Muscle of leg (tissue), 11 donors: ENCODE results near the gene CUL7. TPM values are rescaled to one million over a fixed set of nuclear protein-coding genes. Genes with fewer than 3 reads are reported as not detected.
"Not testable (repeated sequence)": the region's sequence is repeated elsewhere in the genome, so short reads cannot be mapped to it uniquely, and the experiment has no call there.

Experiments
- DNase-seq: peaks from one replicate; pipeline ENCODE4 v3.0.0; 2013
- H3K27ac ChIP-seq: one replicate; pipeline ENCODE4 v1.5.1; 2013; ENCODE audit warnings: mild to moderate bottlenecking, low read length, control low read depth
- H3K27me3 ChIP-seq: one replicate; pipeline ENCODE4 v1.6.1; 2013; ENCODE audit warnings: low read length; ENCODE audit not compliant: control insufficient read depth, insufficient read depth
- H3K36me3 ChIP-seq: one replicate; pipeline ENCODE4 v1.6.1; 2013; ENCODE audit warnings: low read length; ENCODE audit not compliant: control insufficient read depth, insufficient read depth
- H3K4me1 ChIP-seq: one replicate; pipeline ENCODE4 v1.6.1; 2013; ENCODE audit warnings: low read length; ENCODE audit not compliant: control insufficient read depth, insufficient read depth
- H3K4me3 ChIP-seq: one replicate; pipeline ENCODE4 v1.5.1; 2013; ENCODE audit warnings: low read length, control low read depth
- H3K9me3 ChIP-seq: replicated peaks from 2 replicates; pipeline ENCODE4 v1.6.1; 2013; ENCODE audit warnings: low read depth, low read length; ENCODE audit not compliant: control insufficient read depth
- WGBS: methylation state at CpG from one replicate; pipeline ENCODE4 v1.1.5; 2013; ENCODE audit warnings: missing lambda C conversion rate; ENCODE audit not compliant: insufficient coverage; 5-methylcytosine and 5-hydroxymethylcytosine counted together
- polyA plus RNA-seq, 8 donors: library from polyadenylated mRNA; unstranded; fragments of 120-200 nt; gene quantifications; one replicate each; pipeline versions ENCODE4 v1.2.1 to v1.2.3, GENCODE V29; 2013; ENCODE audit warnings: inconsistent platforms in 1 of 8, low replicate concordance in 1 of 8; ENCODE audit not compliant: insufficient read length in 8 of 8, insufficient read depth in 1 of 8
- total RNA-seq: library from RNA; stranded (reverse); fragments of 120-200 nt; gene quantifications from one replicate; pipeline ENCODE4 v1.2.4, GENCODE V29; 2013

CUL7 gene
- total and polyA plus RNA-seq, 9 donors = 35.7 to 49.2 (median 41.4) TPM

DNA sequence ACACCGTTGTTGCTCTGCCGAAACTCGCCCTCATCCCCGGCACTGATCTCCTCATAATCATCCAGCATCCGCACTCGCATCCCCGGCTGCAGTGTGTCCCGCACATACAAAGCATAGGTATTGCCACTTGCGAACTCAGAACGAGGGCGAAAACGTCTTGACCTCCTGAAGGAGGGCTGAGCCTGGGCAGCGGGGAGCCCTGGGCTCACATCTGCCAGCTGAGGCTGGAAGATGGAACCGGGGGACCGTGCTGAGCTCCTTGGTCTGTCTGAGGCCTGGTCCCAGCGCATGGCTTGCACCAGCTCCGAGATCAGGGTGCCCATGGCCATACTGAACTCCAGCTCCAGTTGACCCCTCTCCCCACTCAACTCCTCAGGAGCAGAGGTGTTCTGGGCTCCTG is 2.7 kb downstream of the CUL7 start:
- Histone ChIP-seq H3K4me1 (peaks cover 33% of the 10 kb centered on the region), H3K27me3 (no peaks in the 10 kb centered on the region), H3K27ac (no peak overlapping the region), H3K9me3 (no peaks in the 10 kb centered on the region), H3K4me3 (no peak overlapping the region), H3K36me3 (peaks cover 80% of the 10 kb centered on the region)
- DNase-seq = no peak
- WGBS = 96% methylated on average over 16 of the region's 17 CpGs

- Histone ChIP-seq H3K27ac (no peak overlapping the region), H3K27me3 (no peaks in the 10 kb centered on the region), H3K4me3 (no peak overlapping the region), H3K9me3 (no peaks in the 10 kb centered on the region), H3K36me3 (peaks cover 88% of the 10 kb centered on the region), H3K4me1 (peaks cover 25% of the 10 kb centered on the region)
- WGBS = 80% methylated on average over 3 of the region's 7 CpGs
- DNase-seq = no peak
These were observed 5.7 kb downstream of the CUL7 start for GRCh38 chr6:43047998-43048397.

- no peaks in the 10 kb centered on the region for H3K27me3 ChIP-seq
- H3K36me3 ChIP-seq = peaks cover 89% of the 10 kb centered on the region
- H3K4me1 ChIP-seq = peaks cover under 1% of the 10 kb centered on the region
- H3K27ac ChIP-seq = no peak overlapping the region
- 92% methylated on average over 10 of the region's 11 CpGs for WGBS
- no peak for DNase-seq
- no peak overlapping the region for H3K4me3 ChIP-seq
- no peaks in the 10 kb centered on the region for H3K9me3 ChIP-seq
These were observed 8.2 kb downstream of the CUL7 start for GRCh38 chr6:43045371-43045930.

DNA sequence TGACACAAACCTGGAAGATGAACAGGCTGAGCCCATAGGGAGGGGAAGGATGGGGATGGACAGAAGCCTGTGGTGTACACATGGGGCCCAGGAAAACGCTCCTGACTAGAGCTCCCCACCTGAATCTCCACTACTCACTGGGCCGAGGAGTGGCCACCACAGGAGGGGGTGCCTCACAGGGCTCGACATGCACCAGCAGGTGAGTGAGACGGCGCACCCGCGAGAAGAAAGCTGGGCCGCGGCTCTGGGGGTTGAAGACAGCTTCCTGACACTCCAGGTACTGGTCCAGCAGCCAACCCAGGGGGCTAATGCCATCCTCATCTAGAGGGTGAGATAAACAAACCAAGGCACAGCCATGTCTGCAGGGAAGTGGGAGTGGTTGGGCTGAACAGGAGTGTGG is 10.3 kb downstream of the CUL7 start:
- no peak for DNase-seq
- H3K36me3 ChIP-seq = peaks cover 89% of the 10 kb centered on the region
- H3K9me3 ChIP-seq = no peaks in the 10 kb centered on the region
- no peaks in the 10 kb centered on the region for H3K4me1 ChIP-seq
- no peak overlapping the region for H3K4me3 ChIP-seq
- no peaks in the 10 kb centered on the region for H3K27me3 ChIP-seq
- no peak overlapping the region for H3K27ac ChIP-seq
- 92% methylated on average over 7 of the region's 9 CpGs for WGBS

GRCh38 chr6:43041475-43041874 is 12.2 kb downstream of the CUL7 start:
- H3K36me3 ChIP-seq = peaks cover 88% of the 10 kb centered on the region
- WGBS = 95% methylated on average over 4 of the region's 8 CpGs
- not testable (repeated sequence) for DNase-seq, H3K27ac ChIP-seq, H3K27me3 ChIP-seq, H3K9me3 ChIP-seq, H3K4me3 ChIP-seq, H3K4me1 ChIP-seq

GRCh38 chr6:43040542-43041257 is 13.0 kb downstream of the CUL7 start:
- no peak for DNase-seq
- 86% methylated on average over 16 of the region's 18 CpGs for WGBS
- Histone ChIP-seq H3K36me3 (peaks cover 85% of the 10 kb centered on the region), H3K9me3 (no peaks in the 10 kb centered on the region), H3K27me3 (no peaks in the 10 kb centered on the region), H3K4me1 (peaks cover 3% of the 10 kb centered on the region), H3K4me3 (no peak overlapping the region), H3K27ac (no peak overlapping the region)

GRCh38 chr6:43038727-43039126 is 14.9 kb downstream of the CUL7 start:
- H3K9me3 ChIP-seq = no peaks in the 10 kb centered on the region
- no peaks in the 10 kb centered on the region for H3K27me3 ChIP-seq
- WGBS = 83% methylated on average over 9 of the region's 9 CpGs
- H3K36me3 ChIP-seq = peaks cover 84% of the 10 kb centered on the region
- H3K4me1 ChIP-seq = peaks cover 3% of the 10 kb centered on the region
- no peak for DNase-seq
- no peak overlapping the region for H3K4me3 ChIP-seq
- no peak overlapping the region for H3K27ac ChIP-seq

DNA sequence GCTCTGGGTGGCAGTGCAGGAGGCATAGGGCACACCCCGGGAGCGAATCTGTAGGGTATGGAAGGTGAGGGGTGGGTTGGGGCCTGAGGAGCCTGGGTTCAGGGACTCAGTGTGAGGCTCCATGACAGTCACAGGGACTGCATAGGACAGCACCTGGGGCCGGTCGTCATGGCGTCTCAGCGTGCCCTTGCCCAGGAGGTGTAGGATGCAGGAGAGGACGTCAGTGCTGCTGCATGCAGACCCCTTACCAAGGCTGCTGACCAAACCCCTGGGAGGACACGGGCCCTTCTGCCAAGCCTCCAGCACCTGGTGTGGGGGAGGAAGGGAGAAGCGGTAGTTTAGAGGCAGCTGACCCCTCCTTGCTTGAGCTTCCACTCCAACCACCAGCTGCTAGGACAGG is 15.9 kb downstream of the CUL7 start:
- Histone ChIP-seq H3K36me3 (peaks cover 82% of the 10 kb centered on the region), H3K27ac (no peak overlapping the region), H3K9me3 (no peaks in the 10 kb centered on the region), H3K4me3 (no peak overlapping the region), H3K27me3 (no peaks in the 10 kb centered on the region), H3K4me1 (peaks cover 3% of the 10 kb centered on the region)
- WGBS = 87% methylated on average over 7 of the region's 9 CpGs
- DNase-seq = no peak

GRCh38 chr6:43037197-43037596 is 16.5 kb downstream of the CUL7 start:
- no peaks in the 10 kb centered on the region for H3K9me3 ChIP-seq
- no peaks in the 10 kb centered on the region for H3K27me3 ChIP-seq
- no peak overlapping the region for H3K4me3 ChIP-seq
- no peak for DNase-seq
- no peak overlapping the region for H3K27ac ChIP-seq
- H3K4me1 ChIP-seq = peaks cover 3% of the 10 kb centered on the region
- H3K36me3 ChIP-seq = peaks cover 82% of the 10 kb centered on the region
- WGBS = 87% methylated on average over 5 of the region's 5 CpGs

GRCh38 chr6:43036712-43037111 is 16.9 kb downstream of the CUL7 start:
- Histone ChIP-seq H3K36me3 (peaks cover 84% of the 10 kb centered on the region), H3K4me3 (no peak overlapping the region), H3K27me3 (no peaks in the 10 kb centered on the region), H3K27ac (no peak overlapping the region), H3K9me3 (no peaks in the 10 kb centered on the region), H3K4me1 (peaks cover 3% of the 10 kb centered on the region)
- DNase-seq = no peak
- WGBS = no CpG with 5 or more reads among the region's 9 CpGs
